GM18508 (cell line): ENCODE data around the gene MYO10.

Experiments
- ATAC-seq: cut with Tn5 transposase; IDR thresholded peaks from one replicate; pipeline ENCODE4 v1.9.1; 2021; ENCODE audit warnings: moderate number of reproducible peaks; ENCODE audit not compliant: insufficient read depth, unreplicated experiment

Gene MYO10

DNA sequence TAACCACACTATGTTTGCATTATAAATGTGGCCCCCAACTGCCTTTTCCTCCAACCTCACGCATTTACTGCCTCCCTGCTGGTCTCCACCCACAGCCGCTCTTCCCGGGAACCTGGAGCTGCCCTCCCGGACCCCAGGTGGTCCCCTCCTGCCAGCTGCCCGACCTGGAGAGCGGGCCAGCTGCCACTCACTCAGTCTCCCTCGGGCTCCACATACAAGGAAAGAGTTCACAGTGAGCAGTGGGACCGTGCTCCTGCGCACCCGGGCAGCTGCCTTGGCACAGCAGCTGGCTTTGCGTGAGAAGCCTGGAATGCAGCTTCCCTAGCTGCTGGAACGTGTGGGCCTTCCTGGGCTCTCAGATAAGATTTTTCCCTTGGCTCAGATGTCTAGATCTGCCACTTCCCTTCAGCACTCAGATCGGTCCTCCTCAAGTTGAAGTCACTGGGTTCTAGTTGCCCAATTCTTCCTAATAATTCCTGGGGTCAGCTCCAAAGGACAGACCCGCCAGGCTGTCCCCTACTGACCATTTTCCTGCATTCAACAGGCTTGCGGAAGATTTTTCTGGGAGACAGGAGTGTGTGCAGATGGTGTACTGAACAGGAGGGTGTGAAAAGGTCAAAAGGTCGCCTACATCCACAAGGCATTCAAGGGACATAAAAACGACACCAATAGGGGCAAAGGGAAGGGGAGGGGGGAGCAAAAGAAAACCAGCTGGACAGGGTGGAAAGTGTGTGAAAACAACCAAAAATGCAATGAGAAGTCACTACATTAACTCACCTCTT lies 69.1 kb downstream of the MYO10 start:
- no peak for ATAC-seq

DNA sequence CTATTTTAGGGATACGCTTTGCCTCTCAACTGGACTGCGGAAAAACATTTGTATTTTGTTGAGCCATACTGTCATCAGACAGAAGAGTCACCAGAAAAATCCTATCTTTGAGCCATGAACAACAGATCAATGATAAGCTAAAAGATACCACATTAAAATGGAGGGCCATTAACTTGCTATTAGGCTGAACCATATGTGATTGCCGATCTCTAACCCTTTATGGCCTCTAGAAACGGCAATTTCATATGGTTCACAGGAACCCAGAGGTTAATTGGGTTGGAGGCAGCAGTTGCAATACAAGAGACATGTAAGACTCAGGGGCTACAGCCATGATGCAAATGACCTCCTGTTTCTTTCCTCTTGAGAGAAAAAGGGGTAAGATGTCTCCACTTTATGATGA lies 69.8 kb downstream of the MYO10 start:
- ATAC-seq: no peak

DNA sequence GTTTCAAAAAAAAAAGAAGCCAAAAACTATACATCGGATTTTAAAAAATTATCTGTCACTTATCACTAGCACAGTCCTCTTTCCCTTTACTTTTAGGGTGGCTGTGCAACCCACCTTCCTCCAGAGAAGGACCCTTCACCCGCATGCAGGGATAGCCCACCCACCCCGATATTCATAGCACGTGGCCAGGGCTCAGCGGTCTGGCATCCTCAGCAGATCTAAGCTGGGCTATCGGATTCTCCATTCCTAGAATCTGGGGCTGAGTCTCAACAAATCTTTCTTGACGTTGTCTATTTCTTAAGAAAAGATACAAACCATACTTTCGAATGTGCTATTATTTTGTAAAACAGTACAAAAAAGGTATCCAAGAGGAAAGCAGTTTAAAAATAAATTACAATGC lies 70.9 kb downstream of the MYO10 start:
- ATAC-seq: no peak

DNA sequence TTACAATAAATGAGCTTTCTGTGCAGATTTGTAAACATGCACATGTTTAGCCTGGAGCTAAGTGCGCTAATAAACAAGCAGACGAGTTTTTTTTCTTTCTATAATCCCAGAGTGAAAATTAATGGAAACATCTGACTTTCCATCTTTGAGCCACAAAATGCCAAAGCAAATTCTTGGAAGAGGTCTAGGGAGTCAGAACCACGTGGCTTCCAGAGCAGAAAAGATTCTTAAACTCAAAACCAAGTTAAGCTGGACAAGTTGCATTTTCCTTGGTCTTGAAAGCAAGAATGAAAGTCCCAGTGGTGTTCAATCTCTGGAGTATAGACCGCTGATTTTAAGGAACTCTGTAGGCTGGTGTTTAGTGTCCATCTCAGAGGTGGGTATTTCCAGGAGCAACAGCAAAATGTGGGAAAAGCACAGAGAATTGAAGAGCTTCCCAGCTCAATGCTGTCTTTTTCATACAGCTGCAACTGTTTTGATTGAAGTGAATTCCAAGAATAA lies 71.4 kb downstream of the MYO10 start:
- no peak for ATAC-seq

DNA sequence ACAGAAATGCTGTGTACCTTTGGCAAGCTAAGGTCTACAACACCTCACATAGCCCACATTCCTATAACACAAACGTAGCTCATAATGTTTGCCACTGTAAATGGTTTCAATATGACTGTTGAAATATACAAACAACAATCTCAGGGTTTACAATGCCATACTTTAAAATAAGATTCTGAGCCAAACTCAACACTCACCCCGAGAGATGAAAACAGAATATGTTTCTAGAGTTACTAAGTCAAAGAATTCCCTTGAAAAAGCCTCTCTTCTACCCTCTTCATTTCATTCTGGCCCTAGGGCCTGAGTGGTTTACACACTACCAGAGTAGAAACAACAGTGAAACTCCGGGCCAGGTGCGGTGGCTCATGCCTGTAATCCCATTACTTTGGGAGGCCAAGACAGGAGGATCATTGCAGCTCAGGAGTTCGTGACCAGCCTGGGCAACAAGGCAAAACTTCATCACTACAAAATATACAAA lies 72.6 kb downstream of the MYO10 start:
- no peak for ATAC-seq

DNA sequence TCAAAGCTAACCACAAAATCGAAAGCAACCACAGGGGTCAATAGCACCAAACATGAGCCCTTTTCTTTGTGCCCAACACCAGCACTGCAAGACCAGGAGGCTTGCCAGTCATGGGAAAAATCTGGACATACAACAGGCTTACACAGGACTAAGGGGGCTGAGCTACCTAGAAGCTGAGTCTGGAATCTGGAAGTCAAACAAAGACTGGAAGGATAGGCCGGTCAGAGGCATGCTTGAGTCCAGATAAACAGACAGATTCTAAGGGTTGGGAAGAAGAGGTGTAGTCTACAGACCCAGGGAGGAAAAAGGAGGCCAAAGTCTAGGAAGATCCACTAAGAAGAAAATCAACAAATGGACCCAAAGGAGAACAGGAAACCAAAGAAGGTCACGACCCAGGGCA lies 73.3 kb downstream of the MYO10 start:
- no peak for ATAC-seq

DNA sequence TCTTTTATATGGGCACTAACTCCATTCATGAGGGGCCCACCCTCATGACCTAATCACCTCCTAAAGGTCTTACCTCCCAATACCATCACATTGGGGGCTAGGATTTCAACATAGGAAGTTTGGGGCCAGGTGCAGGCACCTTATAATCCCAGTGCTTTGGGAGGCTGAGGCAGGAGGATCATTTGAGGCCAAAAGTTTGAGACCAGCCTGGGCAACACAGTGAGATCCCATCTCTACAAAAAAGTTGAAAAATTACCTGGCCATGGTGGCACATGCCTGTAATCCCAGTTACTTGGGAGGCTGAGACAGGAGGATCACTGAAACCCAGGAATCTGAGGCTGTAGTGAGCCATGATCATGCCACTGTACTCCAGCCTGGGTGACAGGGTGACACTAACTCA lies 76.7 kb downstream of the MYO10 start:
- ATAC-seq: no peak

DNA sequence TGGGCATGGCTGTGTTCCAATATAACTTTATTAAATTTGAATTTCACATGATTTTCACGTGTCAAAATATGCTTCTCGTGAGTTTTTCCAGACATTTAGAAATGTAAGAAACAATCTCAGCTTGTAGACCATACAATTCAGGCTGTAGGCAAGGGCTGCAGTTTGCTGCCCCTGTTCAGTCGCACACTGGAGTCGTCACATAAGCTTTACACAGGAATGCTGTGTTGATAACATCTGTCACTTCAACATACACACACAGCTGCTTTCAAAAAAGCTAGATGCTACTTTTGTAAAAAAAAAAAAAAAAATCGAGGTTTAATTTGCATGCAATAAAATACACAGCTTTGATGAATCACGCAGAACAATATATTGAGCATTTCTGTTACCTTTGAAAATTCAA lies 77.9 kb downstream of the MYO10 start:
- ATAC-seq: no peak

DNA sequence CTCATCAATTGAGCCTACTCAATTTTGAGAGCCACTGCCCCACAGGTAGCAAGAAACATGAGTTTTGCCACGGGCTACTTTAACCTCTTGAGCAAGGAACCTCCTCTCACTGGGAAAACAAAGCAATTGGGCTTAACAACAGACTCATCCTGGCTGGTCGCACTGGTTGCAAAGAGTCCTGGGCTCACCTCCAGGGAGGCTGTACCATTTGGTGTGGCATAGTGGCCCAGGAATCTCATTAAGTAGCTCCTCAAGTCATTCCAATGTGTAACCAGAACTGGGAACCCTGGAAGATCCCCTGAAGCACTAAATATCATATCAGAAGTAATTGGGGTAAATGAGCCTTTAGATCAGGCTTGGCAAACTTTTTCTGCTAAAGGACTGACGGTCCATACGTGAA lies 78.5 kb downstream of the MYO10 start:
- ATAC-seq: no peak

DNA sequence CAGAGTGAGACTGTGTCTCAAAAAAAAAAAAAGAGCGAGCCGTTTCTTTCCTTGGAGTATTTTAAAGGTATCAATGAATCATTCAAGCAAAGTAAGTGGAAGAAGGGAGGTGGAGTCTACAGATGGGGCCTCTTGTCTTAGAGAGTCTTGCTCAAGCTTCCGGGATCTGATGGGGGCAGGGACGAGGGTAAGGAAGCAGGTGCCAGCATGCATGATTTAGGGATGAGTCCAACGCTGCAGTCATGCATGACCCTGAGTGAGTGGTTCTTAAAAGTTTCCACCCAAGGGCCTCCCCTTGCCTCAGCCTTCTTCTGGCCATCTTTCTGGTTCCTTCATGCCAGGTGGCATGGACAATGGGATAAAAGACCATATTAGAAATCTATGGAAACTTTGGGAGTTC lies 79.6 kb downstream of the MYO10 start:
- ATAC-seq: no peak

DNA sequence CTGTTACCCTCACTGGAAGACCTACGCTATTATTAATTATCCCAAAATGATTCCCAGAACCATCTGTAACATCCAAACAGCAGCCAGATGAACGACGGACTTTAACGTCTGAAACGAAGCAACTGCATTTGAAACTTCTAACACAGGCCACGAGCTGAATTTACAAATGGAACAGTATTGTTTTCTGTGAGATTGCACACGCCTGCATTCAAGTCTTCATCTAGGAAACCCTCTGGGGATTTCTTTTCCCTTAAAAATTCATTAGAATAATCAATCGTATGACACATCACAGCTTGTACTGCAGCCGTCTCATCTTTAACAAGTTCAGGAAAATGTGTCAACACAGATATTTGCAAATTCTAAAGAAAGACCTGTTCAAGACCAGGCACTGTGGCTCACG lies 80.2 kb downstream of the MYO10 start:
- ATAC-seq: no peak

DNA sequence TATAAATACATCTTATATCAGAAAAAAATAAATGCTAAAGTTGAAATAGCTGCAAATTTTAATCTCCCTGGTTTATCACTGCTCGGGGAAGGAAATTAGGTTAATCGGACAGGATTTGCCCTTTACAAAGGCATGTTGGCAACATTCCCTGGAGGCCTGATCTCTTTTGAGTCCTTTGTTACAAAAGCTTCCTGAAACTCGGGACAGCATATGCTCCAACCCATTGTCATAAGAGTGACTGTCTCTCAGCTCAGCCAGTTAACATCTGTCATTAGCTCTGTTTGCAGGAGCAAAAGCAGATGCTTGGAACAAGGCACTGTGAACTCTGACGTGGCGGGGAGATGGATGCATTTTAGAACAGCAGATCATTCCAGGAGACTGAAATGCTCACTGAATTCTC lies 80.6 kb downstream of the MYO10 start:
- no peak for ATAC-seq

DNA sequence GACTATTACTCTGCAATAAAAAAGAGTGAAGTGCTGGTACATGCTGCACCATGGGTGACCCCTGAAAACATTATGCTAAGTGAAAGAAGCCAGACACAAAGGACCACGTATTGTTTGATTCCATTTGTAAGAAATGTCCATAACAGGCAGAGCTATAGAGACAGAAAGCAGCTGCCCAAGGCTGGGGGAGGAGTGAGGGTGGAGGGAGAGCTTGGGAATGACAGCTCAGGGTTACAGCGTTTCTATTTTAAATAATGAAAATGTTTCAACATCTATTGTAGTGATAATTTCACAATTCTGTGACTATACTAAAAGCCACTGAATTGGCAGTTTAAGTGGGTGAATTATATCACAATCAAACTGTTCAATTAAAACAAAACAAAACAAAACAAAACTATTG lies 81.7 kb downstream of the MYO10 start:
- no peak for ATAC-seq

DNA sequence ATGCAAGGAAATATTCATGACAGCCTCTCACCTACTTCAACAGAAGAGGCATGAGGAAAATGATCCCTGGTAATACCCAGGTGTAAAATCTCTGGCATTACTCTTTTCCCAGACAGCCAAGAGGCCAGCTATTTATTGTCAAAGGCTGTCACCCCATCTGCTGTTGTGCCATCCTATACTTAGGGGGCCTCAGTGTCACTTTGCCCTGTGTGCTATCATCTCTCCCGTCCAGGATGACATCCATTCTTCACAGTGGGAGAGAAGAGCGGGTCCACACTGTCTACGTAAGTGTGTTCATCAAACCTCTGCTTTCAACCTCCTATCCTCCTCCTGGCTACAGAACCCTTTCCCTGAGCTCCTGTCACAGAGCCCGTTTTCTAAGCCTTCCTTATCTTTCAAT lies 82.6 kb downstream of the MYO10 start:
- ATAC-seq: no peak

DNA sequence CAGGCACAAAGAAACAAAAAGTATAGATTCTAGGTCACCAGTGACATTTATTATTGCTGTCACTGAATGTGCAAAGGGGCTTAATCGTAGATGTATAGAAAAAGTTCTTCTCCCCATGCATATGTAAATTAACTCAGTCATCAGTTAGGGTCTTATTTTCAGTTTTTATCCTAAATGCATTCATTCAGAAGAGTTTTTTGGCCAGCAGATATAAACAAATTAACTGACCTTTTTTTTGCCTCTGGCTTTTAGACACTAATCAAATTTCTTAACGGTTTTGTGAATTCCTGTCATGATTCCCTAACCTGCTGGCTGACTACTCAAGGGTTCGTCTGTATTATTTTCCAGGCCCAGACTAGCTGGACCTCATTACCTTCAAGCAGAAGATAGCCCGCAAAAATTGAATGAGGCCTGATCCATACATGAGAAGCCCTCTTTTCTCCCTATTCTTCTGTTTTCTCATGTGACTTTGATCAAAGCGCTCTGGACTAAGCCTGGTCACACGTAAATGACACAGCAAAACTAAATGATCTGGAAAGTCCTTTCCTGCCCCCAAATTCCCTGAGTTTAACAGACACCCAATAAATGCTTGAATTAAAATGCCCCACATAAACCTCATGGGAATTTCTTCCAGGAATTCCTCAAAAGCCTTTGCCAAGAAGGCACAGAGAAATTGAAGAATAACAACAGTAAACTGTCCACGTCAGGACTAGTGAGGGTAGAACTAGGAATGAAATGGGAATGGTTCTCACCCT lies 83.7 kb downstream of the MYO10 start:
- no peak for ATAC-seq

DNA sequence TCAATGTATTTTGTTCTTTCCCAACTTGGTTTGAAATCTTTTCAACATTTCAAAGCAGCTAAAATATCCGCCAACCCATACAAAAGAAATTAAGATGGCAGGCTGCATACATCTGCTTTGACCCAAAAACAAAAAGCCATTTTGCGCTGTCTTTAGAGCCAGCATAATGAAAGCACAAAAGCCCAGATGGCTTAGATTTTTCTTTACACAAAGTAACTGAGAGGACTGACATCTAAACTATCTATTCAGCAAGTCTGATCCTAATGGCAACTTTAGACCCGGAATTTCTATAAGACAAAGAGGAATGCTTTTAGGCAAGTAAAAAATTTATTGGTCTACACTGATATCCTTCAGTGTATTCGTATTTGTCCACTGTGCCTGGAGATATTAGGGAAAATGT lies 86.3 kb downstream of the MYO10 start:
- no peak for ATAC-seq

DNA sequence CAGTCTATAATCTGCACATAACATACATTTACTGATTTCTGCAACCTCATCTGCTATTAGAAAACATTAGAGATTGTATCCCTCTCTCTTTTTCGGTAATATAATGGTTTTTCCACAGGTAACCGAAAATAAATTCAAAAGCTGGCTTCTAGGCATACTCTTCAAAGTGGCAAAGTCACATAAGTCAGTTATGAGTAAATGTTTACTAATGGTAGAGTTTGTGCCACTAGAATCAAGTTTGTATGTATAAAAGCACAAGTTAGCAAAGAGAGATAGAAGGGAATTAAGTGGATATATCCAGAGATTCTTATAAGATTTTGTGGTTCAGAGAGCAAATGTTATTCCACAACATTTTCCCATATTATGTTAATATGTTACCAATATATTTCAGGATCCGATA lies 86.9 kb downstream of the MYO10 start:
- ATAC-seq: no peak

DNA sequence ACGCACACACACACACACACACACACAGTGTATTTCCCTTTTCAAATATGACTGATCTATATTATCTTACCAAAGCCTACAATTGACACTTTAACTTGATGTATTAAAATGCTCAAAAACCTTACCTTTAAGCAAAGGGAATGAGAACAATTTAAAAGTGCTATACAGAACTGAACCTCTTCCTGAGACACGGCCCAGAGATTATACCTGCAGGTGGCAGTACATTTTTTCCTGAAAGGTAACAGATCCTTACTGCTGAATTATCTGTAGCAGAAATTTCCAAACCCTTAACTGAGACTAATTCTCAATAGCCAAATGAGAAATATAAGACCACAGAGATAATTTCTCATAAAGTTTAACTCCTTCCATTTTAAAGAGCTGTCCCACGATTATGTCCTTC lies 91.1 kb downstream of the MYO10 start:
- no peak for ATAC-seq

DNA sequence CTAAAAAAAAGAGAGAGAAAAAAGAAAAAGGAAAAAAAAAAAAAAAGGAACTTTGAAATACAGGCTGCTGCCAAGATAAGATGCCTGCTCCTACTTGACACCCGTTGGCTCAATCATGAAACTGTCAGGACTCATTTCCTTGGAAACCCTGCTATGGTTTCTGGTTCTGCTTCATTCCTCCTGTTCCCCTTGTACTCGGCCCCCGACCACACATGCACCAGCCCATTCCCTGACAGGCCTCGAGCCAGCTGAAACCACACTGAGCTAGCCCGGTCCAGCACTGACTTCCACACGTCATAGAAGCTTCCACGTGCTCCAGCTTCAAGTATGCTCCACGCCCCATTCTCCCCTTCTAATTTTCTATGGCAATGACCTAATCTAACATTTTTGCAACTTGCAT lies 93.2 kb downstream of the MYO10 start:
- ATAC-seq: no peak

DNA sequence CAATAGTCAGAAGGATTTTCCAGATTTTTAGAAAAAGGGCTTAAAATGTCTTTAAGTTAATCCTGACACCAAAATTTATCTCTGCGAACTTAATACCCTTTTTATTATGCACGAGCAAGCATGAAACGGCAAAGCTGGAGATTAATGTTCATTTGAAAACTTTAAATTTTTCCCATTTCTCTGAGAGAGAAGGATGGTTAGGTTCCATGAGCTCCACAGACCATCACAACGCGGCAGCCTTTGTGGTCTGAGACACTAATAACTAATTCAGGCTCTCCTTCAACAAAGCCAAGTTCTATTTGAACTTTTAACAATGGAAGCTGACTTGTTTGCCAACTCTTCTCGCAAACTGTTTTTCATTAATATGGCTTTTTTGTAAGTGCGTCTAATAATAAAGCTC lies 94.7 kb downstream of the MYO10 start:
- no peak for ATAC-seq

DNA sequence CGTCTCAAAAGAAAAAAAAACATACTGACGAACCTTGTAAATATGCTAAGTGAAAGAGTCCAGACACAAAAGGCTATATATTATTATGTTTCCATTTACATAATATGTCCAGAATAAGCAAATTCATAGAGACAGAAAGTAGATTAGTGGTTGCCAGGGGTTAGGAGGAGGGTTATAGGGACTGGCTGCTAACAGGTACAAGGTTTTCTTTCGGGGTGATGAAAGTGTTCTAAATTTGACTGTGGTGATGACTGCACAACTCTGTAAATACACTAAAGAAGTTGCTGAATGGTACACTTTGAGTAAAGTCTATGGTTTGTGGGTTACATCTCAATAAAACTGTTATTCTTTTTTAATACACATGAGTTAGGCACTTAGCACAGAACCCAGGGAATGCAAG lies 98.8 kb downstream of the MYO10 start:
- ATAC-seq: no peak

DNA sequence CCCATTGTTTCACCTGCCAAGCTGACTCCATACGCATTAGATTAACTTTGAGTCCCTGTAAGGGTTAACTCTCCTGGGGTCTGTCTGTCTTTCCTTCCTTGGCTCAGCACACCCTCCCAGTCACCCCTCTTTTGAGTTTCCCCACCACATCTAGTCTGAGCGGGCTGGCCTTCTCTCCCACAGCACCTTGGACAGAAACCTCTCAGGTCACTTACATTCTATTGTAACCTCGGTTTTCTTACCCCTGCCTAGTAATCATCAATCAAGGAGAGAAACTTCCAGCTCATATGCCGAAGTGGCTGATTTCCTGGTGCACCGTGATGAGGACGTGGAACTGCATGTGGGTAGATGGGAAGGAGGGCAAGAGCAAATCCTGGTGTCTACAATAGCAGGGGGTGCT lies 102.1 kb downstream of the MYO10 start:
- ATAC-seq: no peak
